ENCODE data around the gene MAN1C1. TPM values are rescaled to one million over a fixed set of nuclear protein-coding genes. Genes with fewer than 3 reads are reported as not detected.

The MAN1C1 gene
- total and polyA plus RNA-seq, 2 donors (not counting 1 experiment from before 2014, with no cell fraction given): 0.31 to 0.89 TPM

DNA sequence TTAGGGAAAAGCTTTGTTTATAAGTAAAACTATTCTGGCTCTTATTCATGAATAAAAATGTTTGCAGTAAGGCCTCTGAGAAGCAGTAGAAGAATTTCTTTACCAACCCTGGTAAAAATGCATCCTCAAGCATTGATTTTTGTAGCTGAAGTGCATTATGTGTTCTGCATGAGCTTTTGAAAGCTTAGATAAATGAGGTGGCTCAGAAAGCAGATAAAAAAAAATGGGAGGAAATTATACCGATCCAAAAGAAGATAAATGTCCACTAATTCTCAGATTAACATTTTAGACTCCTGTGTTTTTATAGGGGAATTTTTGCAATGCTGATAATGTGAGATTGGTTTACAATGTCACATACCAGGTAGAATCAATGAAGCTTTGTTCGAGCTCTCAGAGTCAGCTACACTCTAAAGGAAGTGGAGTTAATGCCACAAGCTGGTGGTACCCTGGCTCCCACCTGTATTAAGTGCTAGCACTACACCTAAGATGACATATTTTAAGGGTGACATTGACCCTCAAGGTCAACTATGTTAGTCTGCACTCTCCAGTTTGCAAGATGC, 97.9 kb downstream of the MAN1C1 start:
- Histone ChIP-seq H3K36me3 (replicated peaks in 1 of 2; ENCODE audit: control extremely low read depth in 1 of 2, control insufficient read depth in 1 of 2, extremely low read depth in 1 of 2, insufficient read depth in 2 of 2, low read length in 1 of 2) (no peaks in the 10 kb centered on the region), H3K4me1 (ENCODE audit: control insufficient read depth in 2 of 2, insufficient read depth in 2 of 2, low read length in 2 of 2) (peaks cover 0 to 4% of the 10 kb centered on the region in 2 donors), H3K27ac (ENCODE audit: low read length in 2 of 2) (no peak overlapping the region), H3K4me3 (ENCODE audit: control extremely low read depth in 1 of 5, extremely low read depth in 1 of 5, insufficient read depth in 1 of 5, low read depth in 2 of 5, low read length in 4 of 5) (no peak overlapping the region), H3K9ac (ENCODE audit: low read length) (no peak overlapping the region), H3K27me3 (replicated peaks in 1 of 4; ENCODE audit: control extremely low read depth in 1 of 4, control insufficient read depth in 3 of 4, insufficient read depth in 4 of 4, low read length in 3 of 4) (no peaks in the 10 kb centered on the region), H3K79me2 (ENCODE audit: control insufficient read depth, insufficient read depth, low read length) (no peaks in the 10 kb centered on the region), H3K9me3 (ENCODE audit: control extremely low read depth in 1 of 3, control insufficient read depth in 2 of 3, insufficient read depth in 1 of 3, low read length in 2 of 3) (no peaks in the 10 kb centered on the region), H4K20me1 (ENCODE audit: control insufficient read depth, insufficient read depth, low read length, poor library complexity, severe bottlenecking) (no peaks in the 10 kb centered on the region), H2AFZ (ENCODE audit: insufficient read depth, low read depth, low read length, poor library complexity, severe bottlenecking) (no peak overlapping the region), H3K4me2 (replicated peaks; ENCODE audit: low read depth, low read length, poor library complexity, severe bottlenecking) (no peak overlapping the region)
- Mint-ChIP-seq H3K27ac (no peak overlapping the region), H3K9me3 (ENCODE audit: insufficient read depth) (peaks cover 3% of the 10 kb centered on the region), H3K4me1 (peaks cover 9% of the 10 kb centered on the region), H3K4me3 (no peak overlapping the region), H3K27me3 (peaks cover 7% of the 10 kb centered on the region)
- TF ChIP-seq, protein P1, sequence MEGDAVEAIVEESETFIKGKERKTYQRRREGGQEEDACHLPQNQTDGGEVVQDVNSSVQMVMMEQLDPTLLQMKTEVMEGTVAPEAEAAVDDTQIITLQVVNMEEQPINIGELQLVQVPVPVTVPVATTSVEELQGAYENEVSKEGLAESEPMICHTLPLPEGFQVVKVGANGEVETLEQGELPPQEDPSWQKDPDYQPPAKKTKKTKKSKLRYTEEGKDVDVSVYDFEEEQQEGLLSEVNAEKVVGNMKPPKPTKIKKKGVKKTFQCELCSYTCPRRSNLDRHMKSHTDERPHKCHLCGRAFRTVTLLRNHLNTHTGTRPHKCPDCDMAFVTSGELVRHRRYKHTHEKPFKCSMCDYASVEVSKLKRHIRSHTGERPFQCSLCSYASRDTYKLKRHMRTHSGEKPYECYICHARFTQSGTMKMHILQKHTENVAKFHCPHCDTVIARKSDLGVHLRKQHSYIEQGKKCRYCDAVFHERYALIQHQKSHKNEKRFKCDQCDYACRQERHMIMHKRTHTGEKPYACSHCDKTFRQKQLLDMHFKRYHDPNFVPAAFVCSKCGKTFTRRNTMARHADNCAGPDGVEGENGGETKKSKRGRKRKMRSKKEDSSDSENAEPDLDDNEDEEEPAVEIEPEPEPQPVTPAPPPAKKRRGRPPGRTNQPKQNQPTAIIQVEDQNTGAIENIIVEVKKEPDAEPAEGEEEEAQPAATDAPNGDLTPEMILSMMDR (IDR thresholded peaks at IDR 0.05): no peak
- CTCF ChIA-PET: interaction anchor here (1.2 to 1.5 kb wide), 2 partner anchors 73 to 96 kb away, joined by 3 to 4 read pairs; no protein-coding TSS in a partner anchor
- intact Hi-C loops (cut with micrococcal nuclease): no loop called here
- DNase-seq (no peak), ATAC-seq (ENCODE audit: low read depth) (no peak)
- POLR2A ChIA-PET: no interaction called here
- WGBS (ENCODE audit: insufficient coverage): 100% methylated on average over 1 of the region's 2 CpGs

DNA sequence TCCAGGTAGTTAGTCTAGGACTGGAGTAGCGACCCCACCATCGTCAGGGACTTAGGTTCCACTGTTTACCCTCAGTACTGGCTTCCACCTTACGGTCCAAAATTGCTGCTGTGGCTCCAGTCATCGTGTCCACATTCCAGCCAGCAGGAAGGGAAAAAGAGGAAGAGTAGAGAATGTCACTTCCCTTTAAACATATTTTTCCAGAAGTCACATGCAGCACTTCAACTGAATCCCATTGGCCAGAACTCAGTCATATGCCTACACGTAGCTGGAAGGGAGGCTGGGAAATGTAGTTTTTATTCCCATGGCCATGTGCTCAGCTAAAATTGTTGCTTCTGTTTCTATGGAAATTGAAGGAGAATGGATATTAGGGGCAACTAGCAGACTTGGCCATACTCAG, 99.3 kb downstream of the MAN1C1 start:
- Histone ChIP-seq H3K9ac (ENCODE audit: low read length) (no peak overlapping the region), H3K27ac (ENCODE audit: low read length in 2 of 2) (no peak overlapping the region), H4K20me1 (ENCODE audit: control insufficient read depth, insufficient read depth, low read length, poor library complexity, severe bottlenecking) (no peaks in the 10 kb centered on the region), H2AFZ (ENCODE audit: insufficient read depth, low read depth, low read length, poor library complexity, severe bottlenecking) (no peak overlapping the region), H3K4me3 (ENCODE audit: control extremely low read depth in 1 of 5, extremely low read depth in 1 of 5, insufficient read depth in 1 of 5, low read depth in 2 of 5, low read length in 4 of 5) (no peak overlapping the region), H3K36me3 (replicated peaks in 1 of 2; ENCODE audit: control extremely low read depth in 1 of 2, control insufficient read depth in 1 of 2, extremely low read depth in 1 of 2, insufficient read depth in 2 of 2, low read length in 1 of 2) (no peaks in the 10 kb centered on the region), H3K9me3 (ENCODE audit: control extremely low read depth in 1 of 3, control insufficient read depth in 2 of 3, insufficient read depth in 1 of 3, low read length in 2 of 3) (no peaks in the 10 kb centered on the region), H3K4me1 (ENCODE audit: control insufficient read depth in 2 of 2, insufficient read depth in 2 of 2, low read length in 2 of 2) (peaks cover 0 to 4% of the 10 kb centered on the region in 2 donors), H3K4me2 (replicated peaks; ENCODE audit: low read depth, low read length, poor library complexity, severe bottlenecking) (no peak overlapping the region), H3K27me3 (replicated peaks in 1 of 4; ENCODE audit: control extremely low read depth in 1 of 4, control insufficient read depth in 3 of 4, insufficient read depth in 4 of 4, low read length in 3 of 4) (no peaks in the 10 kb centered on the region), H3K79me2 (ENCODE audit: control insufficient read depth, insufficient read depth, low read length) (no peaks in the 10 kb centered on the region)
- ChIA-PET CTCF (no interaction called here), POLR2A (no interaction called here)
- intact Hi-C loops (cut with micrococcal nuclease): no loop called here
- TF ChIP-seq EZH2 (IDR thresholded peaks at IDR 0.05; ENCODE audit: borderline replicate concordance, insufficient read depth, low read depth, low read length, poor library complexity, severe bottlenecking): no peak
- TF ChIP-seq, protein P1 (IDR thresholded peaks at IDR 0.05): no peak
- no peak overlapping the region for H3K27ac Mint-ChIP-seq
- peaks cover 3% of the 10 kb centered on the region for H3K9me3 Mint-ChIP-seq (ENCODE audit: insufficient read depth)
- peaks cover 7% of the 10 kb centered on the region for H3K27me3 Mint-ChIP-seq
- H3K4me1 Mint-ChIP-seq: peaks cover 9% of the 10 kb centered on the region
- no peak for DNase-seq
- no peak for ATAC-seq (ENCODE audit: low read depth)
- H3K4me3 Mint-ChIP-seq: no peak overlapping the region
- 60% methylated on average over 1 of the region's 5 CpGs for WGBS (ENCODE audit: insufficient coverage)
